NCI-H1417 (cell line): ENCODE measurements around the gene BID.

Experiments used
- DNase-seq, 3 experiments: peaks; one replicate each; lab custom pipeline; 2025; lab: John Stamatoyannopoulos, UW

The BID gene

GRCh38 chr22:17803609-17804270, 29.5 kb upstream of the BID start:
- DNase-seq: no peak

DNA sequence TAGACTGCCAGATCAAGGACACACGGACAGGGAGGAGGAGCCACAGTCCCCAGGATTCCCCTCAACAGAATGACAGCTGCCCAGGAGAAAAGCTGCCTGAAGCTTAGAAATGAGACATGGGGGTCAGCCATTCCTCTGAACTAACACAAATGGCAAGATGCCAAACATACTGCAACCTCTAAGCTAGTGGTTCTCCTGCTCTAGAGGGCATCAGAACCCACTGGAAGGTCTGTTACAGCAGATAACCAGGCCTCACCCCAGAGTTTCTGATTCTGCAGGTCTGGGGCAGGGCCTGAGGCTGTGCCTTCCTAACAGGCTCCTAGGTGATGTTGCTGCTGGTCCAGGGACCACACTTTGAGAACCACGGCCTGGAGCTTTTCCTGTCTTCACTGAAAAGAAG, 28.6 kb upstream of the BID start:
- no peak for DNase-seq

- DNase-seq: no peak
Measured at GRCh38 chr22:17802411-17802810, 28.1 kb upstream of the BID start.

GRCh38 chr22:17797721-17798559, 23.7 kb upstream of the BID start:
- no peak for DNase-seq

GRCh38 chr22:17796695-17797094, 22.4 kb upstream of the BID start:
- no peak for DNase-seq

GRCh38 chr22:17795661-17796548, 21.6 kb upstream of the BID start:
- DNase-seq: no peak

DNA sequence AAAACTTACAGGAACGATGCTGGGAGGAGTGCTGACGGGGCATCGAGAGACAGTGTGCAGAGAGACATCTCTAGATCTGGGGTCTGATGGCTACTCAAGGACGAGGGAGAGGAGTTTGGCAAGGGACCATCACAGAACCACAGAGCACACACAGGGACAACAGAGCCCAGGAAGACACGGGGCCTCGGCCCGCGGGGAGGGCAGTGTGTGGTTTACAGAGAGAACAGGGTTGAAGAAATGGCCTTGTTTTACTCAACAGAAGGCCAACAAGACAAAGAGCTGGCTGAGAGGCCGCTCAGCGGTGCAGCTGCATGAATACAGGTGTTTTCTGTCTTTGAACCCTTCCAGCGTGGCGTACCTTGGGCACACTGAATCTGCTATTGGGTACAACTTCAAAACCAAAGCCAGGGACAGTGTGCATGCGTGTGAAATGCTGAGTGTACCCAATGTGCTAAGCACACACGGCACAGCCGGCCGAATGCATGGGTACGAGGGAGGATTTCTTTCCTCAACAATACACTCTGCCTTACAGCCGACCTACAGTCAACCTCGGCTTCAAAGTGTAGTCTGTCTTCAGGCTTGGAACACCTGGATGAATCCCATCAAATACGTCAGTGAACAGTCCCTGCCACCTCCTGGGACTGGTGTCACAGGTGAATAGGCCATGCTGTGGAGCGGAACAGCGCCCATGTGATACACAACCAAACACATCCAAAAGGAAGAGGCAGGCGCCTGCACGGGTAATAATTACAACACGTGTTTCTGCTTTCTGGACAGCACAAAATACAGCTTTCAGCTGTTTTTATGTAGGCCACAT, 20.7 kb upstream of the BID start:
- DNase-seq: no peak

DNA sequence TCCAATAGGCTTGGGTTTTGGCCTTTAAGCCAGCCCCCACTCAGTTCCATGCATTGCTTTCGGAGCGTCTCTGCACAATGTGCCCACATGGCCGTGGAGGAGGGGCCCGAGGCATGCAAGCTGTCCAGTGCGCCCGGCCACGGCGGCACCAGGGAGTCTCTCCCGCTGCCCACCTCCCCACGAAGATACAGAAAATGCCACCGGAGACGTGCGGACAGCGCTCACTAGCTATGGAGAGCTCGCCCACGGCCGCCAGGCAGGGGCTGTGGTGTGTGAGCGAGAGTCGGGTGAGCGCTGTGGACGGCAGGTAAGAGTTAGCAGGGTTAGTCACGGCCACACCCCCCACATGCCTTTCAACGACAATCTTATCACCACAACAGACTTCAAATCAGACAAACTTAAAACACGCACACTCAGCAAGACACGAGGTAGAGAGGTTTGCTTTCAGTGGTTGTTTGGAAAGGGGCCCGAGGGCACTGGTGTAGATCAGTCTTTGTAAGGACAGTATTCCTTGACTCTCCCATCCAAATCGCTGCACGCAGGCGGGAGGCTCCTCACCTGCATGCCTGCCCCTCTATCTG, 18.7 kb upstream of the BID start:
- DNase-seq: no peak

GRCh38 chr22:17792299-17792698, 18.0 kb upstream of the BID start:
- DNase-seq: no peak

DNA sequence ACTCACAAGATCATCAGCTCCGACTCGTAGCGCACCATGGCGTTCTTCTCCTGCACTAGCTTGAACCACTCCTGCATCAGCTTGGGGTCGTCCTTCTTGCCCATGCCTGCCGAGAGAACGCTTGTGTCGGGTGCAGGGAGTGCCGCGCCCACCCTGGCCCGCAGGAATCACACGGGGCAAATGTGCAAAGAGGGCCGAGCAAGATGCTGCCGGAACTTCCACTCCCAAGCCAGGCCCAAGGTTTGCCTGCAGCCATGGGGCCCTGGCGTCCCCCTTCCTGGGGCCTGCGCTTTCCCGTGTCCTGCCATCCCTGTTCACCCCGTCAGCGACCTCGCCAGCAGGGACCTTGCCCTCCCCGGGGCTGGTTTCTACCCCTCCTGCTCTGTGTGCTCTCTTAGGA, 16.9 kb upstream of the BID start:
- DNase-seq: no peak

GRCh38 chr22:17789379-17790200, 15.3 kb upstream of the BID start:
- no peak for DNase-seq

DNA sequence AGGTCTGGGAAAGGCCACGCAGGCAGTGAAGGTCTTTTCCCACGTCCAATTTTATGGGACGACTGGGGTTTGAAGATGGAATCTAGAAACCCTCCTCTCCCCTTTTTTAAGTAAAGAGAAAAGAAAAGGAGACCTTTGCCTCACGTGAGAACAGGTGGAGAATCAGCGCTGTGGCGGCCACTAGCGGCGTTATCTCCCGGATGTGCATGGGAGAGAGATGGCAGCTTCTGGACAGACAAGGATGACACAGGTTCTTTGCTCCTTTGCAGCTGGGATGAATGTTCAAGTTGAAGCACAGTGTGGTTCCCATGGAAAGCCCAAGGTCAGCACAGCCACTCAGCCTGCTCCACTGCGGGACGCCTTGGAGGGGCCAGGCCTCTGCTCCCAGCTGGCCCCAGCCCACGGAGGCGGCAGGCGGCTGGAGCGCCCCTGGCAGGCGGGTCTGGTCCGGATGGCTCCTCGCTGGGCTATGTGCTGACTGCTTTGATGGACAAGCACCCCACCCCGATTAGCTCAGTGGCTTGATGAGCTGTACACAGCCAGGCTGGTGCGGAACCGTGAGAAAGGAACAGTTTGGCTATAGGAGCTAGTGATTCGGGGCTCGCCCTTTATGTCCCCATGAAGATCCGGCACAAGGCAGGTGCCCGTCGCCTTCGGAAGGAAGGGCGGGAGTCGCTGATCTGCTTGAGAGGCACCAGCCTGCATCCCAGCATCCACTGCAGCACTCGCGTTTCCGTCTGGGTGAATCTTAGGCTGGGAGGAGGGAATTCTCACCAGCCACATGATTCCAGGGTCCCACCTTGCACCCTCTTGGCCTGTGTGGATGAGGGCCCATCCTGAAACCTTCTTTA, 14.5 kb upstream of the BID start:
- DNase-seq: no peak

DNA sequence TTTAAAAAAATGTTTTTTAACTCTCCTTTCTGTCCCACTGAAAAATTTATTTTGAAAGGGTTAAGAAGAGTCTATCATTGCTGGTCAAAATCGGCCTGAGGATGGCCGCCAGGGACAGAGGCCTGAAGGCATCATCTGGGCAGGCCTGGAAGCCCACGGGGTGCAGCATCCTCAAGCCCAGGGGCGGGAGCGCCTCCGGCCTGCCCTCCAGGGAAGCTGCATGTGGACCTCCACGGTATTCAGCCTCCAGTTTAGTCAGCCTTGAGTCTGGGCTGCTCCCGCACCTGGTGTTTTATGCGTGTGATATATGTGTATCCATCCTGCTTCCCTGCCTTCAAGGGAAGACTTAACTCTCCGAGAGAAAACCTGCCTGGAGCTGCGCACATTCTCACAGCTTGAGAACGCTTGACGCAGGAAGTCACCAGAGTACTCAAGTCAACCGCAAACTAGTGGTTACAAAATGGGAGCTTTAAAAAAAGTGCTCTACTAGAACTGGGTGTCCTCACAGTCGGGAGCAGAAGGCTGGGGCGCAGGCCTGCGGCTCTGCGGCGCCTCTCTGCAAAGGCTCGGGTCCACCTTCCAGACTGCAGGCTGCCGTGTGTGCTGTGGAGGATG, 13.6 kb upstream of the BID start:
- DNase-seq: no peak

DNA sequence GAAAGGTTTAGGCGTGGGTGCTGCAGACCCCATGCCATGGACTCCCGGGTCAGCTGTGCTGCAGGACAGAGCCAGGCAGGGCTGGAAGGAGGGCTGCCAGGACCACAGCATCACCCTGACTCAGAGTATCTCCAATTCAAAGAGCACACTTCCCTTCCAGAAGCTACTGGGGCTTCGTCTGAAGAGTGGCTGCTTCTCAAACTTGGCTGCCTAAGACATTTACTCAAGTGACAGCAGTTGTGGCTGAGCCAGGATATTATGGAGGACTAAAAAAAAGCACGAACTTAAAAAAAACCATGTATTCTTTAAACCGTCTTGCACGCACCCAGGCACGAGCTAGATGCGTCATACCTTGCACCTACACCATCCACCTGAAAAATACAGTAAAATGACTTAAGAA, 13.0 kb upstream of the BID start:
- DNase-seq: no peak

GRCh38 chr22:17786435-17787161, 12.3 kb upstream of the BID start:
- peak; percentile 8 to 52 (median 29) for DNase-seq

GRCh38 chr22:17785185-17786184, 11.2 kb upstream of the BID start:
- DNase-seq: peak in 2 of 3 experiments; percentile 3 to 8

DNA sequence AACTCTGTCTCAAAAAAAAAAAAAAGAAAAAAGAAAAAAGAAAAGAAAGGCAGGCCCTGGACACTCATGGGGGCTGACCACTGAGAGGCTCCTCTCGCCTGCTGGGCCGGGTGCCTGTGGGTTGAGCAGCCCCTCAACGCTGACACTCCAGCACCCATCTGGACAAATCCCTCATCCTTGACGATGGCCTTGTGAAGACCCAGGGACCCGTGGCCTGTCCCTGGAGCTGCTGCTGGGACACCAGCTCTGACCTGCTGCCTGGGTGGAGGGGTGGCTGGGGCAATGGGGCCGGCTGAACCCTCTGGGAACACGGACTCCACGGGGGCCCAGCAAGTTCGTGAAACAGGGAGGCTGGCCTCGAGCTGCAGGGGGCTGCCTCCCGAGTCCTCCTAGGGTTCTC, 10.5 kb upstream of the BID start:
- DNase-seq: no peak
